Stimulated activated CD8-positive, alpha-beta memory T cell treated with anti-CD3 and anti-CD28 coated beads, Interleukin-15, amount 100 ng/mL, for 1 hour (primary cell): ENCODE results near the gene RACGAP1.
A peak's percentile ranks its signal among the peaks of the same experiment; 100 is the strongest.

Experiments
- DNase-seq: peaks from one replicate; pipeline ENCODE4 v3.0.0-alpha.2; 2020; ENCODE audit warnings: low read depth

Gene RACGAP1, protein sequence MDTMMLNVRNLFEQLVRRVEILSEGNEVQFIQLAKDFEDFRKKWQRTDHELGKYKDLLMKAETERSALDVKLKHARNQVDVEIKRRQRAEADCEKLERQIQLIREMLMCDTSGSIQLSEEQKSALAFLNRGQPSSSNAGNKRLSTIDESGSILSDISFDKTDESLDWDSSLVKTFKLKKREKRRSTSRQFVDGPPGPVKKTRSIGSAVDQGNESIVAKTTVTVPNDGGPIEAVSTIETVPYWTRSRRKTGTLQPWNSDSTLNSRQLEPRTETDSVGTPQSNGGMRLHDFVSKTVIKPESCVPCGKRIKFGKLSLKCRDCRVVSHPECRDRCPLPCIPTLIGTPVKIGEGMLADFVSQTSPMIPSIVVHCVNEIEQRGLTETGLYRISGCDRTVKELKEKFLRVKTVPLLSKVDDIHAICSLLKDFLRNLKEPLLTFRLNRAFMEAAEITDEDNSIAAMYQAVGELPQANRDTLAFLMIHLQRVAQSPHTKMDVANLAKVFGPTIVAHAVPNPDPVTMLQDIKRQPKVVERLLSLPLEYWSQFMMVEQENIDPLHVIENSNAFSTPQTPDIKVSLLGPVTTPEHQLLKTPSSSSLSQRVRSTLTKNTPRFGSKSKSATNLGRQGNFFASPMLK

DNA sequence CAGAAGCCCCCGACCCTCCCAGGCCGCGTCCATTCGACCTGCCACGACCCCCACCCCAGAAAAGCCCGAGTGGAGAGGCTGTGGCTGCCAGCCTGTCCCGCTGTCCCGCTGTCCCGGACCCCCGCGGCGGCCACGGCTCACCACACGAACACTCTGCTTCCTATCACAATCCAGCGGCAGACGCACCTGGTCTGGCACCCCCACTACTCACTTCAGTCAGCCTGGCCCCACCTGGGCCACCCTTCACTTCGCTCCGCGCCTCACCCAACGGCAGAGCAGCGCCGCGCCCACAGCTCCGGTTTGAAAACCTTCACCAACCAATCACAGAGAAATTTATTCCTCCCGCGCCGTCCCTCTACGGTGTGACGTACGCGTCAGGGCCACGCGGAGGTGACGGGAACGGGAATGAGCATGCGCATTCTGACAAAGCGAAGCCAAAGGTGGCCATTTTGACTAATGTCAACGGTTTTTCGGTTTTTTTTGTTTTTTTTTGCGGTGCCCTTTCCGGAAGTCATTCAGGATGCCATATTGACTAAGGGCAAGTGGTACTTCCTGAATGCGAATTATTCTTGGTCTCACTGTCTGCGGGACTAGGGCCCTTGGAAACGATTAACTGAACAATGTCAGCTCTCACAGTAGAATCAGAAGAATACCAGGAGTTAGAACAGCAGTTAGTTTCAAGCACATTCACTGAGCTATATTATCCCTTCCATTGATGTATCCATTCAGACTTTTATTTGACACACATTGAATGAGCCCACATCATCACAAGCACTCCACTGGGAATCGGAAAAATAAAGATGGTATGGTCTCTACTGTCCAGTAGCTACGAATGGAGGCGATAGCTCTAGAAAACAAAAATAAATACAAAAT is at the start of gene RACGAP1:
Gene RACGAP1 (minus strand): TSS at position 308 of the 873 bp plus-strand sequence. CDS start 8,779 bp downstream, outside the sequence.
- DNase-seq, result peak; percentile 85

DNA sequence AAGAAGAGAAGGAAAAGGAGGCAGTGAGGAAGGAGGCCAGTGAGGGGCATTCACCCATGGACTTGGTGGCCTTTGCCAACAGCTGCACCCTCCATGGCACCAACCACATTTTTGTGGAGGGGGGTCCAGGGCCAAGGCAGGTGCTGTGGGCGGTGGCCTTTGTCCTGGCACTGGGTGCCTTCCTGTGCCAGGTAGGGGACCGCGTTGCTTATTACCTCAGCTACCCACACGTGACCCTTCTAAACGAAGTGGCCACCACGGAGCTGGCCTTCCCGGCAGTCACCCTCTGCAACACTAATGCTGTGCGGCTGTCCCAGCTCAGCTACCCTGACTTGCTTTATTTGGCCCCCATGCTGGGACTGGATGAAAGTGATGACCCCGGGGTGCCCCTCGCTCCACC is 48.4 kb upstream of the RACGAP1 start:
- DNase-seq, result no peak

DNA sequence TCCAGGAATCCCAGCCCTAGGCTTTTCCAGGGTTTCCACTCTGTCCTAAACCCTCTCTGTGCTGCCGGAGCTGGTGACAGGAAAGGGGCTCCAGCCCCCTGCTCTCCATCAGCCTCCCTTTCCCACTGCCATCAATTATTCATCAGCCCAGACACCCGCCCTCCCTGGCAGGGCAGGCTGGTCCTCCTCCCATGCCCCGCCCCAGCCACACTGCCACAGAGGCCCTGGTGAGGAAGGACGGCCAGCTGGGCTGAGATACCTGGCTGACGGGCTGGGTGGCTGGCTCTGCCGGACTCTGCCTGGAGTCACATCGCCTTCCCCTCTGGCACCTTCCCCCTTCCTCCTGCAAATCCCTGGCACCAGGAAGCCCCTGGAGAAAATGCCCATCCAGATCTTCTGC is 47.9 kb upstream of the RACGAP1 start:
- DNase-seq, result no peak

DNA sequence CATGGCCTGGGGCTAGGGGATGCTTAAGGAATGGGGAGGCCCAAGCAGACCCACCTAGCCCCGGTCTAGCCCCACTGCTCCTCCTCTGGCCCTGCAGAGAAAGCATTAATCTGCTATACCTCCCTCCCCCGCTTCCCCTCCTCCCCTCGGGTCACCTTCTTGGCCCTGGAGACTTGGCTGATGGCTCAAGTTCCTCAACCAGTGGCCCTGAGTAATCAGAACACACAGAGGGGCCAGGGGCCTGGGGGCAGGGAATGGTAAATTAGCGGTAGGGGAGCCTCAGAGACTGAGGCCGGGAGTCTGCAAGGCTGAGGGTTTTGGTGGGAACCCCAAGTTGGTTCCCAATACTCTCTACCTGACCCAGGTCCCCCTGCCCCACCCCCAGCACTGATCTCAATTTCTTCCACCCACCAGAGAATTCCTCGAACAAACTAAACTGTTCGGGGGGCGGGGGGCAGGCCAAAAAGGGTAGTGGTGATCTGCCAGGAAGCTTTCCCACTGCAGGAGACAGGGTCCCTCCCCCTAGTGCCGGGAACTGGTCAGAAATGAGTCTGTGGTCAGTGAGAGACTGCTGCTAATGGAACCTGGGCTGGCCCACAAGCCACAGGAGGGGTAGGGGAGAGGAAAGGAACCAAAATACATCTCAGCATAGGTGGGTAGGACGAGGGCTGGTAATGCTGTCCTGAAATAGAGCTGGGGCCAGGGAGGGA is 47.1 kb upstream of the RACGAP1 start:
- DNase-seq, result no peak

DNA sequence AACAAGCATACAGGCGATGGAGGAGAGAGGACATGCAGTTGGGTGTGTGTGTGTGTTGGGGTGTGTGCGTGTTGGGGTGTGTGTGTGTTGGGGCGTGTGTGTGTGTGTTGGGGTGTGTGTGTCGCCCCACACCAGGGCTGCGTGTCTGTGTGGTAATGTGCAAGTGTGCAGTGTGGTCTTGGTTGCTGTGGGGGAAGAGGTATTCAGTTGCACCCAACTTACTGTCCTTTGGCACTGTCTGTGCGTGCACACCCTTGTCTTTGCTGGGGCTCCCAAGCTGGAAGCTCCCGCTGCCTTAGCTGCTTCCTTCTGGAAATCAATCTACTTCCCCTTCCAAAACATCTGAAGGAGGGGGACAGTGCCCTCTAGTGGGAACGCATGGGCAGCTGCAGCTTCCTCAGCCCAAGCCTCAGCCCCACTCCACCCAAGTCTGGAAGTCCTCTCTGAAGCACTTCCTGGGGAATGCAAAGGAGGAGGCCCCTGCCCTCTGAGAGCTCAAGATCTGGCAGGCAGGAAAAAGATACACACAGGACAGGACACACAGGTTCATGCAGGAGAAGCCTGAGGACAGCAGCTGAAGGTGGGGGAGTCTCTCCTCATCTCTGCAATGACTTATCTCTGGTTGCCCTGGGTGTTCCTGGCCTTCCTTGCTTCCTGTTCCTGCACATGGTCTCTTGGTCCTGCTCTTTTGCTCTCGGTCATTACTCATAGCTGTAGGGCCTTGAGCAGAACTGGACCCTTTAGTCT is 45.2 kb upstream of the RACGAP1 start:
- peak; percentile 62 for DNase-seq

DNA sequence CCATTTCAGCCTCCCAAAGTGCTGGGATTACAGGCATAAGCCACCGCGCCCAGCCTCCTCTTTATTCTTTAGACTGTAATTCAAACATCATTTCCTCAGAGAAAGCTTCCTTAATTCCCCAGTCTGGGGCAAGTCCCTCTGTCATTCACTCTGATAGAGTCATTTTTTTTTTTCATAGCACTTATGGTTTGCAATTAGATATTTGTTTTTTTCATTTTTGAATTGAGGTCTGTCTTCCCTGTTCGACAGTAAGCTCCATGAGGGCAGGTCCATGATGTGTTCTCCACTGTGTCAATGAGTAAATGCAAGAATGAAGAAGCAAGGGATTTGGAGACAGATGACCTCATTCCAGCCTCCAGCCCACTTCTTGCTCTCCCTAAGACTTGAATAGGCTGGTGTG is 44.2 kb upstream of the RACGAP1 start:
- no peak for DNase-seq

DNA sequence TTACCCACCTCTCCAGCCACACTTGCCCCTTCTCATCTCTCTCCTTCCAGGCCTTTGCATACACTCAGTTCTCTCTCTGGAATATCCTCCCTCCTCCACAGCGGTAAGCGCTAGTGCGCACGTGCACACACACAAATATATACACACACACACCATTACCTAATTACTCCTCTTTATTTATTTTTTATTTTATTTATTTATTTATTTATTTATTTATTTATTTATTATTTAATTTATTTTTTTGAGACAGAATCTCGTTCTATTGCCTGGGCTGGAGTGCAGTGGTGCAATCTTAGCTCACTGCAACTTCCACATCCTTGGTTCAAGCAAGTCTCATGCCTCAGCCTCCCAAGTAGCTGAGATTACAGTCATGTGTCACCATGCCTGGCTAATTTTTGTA is 43.8 kb upstream of the RACGAP1 start:
- DNase-seq, result no peak

DNA sequence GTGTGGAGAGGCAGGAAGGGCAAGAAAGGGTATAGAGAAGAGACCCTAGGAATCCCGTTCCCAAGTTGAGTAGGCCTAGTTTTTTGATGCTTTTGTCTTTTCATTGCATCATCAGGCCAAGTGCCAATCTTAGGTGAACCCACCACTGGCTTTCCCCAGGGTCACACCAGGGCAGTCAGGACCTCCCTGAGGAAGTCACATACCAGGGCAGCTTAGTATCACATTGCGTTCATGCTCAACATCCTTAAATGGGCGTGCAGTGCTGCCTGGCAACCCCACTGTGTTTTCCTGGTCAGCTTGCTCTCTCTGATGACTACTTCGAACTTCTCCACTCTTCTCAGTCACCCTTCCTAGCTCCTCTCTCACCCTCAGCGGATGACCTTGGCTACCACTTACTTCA is 41.1 kb upstream of the RACGAP1 start:
- DNase-seq, result no peak

DNA sequence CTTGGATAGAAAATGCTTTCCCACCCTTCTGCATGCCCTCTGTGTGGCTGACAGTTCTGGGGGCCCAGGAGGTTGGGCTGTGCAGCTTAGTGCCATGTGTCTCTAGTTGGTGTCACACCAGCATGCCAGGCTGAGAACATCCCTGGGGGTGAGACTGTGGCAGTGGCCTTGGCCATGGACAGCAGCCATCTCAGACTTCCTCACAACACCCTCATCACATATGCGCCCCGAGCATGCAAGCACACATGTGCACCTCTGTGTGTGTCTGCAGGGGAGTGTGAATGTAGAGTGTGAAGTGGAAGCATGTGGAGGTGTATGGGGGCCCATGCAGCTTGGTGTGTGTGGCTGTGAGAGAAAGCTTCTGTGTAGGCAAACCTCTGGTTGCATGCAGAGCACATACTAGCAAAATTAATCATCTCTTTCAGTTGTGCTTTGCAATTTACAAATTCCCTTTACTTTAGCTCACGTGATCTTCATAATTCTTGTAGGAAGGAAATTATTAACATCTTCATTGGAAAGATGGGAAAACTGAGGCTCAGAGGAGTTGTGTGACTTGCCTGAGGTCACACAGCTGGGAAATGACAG is 40.5 kb upstream of the RACGAP1 start:
- no peak for DNase-seq

DNA sequence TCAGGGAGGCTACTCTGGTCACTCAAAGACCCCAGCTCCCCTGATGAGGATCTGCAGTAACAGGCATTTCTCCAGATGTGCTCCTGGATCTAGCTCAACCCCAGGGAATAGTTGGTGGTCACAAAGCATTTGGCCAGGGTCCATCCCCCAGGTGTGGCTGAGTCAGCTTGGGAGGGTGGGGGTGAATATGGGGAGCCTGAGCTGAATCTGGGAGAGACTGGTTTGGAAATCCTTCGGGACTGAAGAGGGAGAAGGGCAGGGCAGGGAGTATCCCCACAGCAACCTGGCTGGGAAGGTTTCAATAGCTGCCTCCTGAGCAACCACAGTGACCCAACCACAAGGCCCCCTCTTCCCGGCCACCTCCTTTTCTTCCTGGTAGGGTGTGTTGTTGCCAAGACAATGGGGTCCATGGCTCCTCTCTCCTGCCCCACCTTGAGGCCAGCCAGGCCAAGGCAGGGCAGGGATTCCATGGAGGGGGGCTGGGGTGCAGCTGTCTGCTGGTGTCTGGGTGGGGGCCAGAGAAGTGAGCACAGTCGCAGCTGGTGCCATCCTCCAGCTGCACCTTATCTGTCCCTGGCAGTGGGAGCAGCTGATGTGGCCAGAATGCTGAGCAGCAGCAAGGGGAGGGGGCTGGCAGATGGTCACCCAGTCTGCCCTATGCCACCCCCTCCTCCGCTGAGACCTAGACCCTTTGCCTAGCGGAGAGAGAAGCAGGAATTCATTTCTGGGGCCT is 37.6 kb upstream of the RACGAP1 start:
- no peak for DNase-seq

DNA sequence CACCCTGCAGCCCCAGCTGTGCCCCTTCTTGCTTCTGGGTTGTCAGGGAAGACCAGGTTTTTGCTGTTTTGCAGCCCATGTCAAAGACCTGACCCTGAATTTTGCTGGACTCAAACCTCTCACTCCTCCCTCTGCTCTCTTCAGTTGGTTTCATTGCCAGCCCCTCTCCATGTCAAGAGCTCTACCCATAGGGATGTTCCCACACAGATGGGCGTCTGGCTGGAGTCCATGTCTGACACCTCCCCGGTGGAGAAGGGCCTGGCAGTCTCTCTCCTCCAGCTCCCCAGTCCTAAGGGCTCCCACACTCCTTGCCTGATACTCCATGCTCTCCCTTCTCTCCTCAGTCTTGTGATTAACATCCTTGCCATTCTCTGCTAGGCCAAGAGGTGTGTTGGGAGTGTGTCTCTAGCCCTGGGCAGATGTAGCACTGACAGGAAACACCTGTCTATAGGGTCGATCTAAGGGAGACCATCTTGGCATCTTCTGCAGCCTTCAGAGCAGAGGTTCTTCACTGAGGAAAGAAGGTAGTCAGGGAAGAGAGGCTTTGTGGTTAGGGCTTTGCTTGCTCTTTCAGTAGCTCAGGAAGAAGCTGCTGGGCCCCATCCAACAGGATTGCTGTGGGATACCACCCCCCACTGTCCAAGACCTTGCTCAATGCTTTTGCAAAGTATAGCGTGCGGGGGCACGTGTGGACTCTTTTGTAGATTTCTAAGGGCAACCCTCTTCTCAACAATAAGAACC is 36.8 kb upstream of the RACGAP1 start:
- no peak for DNase-seq

DNA sequence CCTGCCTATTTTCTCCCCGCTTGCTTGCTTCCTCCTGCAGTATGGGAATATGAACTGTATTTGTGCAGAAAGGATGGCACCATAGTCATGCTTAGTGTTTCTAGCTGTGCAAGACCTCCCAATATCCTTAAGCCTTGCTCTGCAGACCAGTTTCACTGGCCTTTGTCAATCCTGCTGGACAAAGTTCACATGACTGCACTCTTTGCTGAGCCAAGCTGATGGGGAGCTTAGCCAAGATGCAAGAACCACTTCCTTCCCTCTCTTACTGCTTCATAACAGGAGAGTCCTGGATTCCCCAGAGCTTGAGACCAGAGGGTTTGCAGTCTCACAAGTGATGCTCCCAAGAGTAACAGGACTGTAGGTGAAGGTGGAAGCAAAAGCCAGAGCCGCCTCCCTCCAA is 35.9 kb upstream of the RACGAP1 start:
- no peak for DNase-seq

DNA sequence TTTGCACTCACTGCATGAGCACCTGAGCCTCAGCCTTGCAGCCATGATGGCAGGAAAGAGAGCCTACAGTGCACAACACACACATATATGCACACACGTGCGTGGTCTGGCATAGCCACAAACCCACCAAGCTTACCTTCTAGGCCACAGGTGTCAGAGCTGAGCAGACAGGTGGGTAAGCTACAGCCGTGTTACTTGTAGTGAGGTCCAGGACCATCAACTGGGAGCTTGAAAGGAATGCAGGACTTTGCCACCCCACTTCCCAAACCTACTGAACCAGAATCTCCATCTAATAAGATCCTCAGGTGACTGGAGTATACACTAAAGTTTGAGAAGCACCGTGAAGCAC is 34.8 kb upstream of the RACGAP1 start:
- no peak for DNase-seq

DNA sequence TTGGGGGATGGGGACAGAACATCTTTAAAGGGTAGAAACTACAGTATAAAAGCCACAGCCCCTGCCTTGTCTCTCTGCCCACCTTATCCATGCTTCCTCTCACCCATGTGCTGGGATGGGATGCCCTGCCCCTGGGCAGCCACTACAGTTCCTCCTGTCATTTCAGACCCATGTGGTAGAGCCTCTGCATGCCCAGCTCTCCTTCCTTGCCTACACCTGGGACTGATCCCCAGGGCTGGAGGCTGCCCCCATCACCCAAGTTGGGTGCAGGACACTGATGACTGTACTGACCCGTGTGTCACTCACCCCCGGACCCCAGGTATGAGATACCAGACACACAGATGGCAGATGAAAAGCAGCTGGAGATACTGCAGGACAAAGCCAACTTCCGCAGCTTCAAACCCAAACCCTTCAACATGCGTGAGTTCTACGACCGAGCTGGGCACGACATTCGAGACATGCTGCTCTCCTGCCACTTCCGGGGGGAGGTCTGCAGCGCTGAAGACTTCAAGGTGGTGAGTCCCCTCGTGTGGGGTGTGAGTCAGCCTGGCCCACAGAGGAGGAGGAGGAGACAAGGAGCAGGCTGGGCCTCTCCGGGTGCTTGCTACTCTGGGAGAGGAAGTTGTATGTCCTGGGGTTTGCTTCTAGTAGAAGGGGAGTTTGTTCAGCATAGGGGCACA is 34.3 kb upstream of the RACGAP1 start:
- DNase-seq, result no peak

DNA sequence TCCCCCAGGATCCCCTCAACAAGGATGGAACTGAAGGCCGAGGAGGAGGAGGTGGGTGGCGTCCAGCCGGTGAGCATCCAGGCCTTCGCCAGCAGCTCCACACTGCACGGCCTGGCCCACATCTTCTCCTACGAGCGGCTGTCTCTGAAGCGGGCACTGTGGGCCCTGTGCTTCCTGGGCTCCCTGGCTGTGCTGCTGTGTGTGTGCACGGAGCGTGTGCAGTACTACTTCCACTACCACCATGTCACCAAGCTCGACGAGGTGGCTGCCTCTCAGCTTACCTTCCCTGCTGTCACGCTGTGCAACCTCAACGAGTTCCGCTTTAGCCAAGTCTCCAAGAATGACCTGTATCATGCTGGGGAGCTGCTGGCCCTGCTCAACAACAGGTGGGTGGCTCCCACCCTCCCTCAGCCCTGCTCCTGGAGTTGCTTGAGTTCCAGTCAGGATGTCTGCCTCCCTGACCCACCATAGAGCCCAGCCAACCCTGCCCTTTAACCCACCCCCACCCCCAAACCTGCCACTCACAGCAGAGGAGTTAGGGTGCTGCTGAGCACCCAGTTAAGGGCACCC is 33.5 kb upstream of the RACGAP1 start:
- DNase-seq, result no peak

DNA sequence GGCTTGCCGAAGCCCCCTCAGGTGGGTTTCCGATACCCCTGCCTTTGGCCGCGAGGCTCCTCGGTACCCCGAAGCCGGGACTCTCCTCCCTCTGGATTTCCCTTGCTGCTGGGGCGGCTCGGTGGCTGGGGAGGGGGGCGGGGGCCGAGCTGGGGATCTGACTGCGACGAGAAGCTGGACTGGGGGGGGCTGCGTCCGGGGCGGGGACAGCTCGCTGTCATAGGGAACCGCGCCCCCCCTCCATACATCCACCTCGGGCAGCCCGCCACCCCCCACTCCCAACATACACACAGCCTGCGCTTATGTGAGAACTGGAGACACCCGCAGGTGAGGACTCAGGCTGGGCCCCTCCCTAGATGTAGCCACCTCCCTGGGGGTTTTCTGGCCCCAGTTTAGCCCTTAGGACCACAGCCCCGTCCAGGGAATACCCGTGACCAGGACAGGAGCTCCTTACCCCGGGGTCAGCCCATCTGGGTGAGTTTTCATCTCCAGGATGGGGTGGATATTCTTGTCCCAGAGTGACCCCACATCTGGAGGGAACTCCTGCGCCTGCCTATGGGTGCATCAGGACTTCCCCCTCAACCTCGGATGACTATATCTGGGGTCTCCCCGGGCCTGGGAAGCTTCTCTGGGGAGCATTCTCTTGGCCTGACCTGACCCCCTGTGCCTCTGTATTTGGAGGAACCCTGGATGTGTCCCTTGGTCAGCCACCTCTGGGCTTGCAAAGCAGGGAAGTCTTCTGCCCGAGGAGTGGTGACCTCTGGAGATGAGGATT is 32.8 kb upstream of the RACGAP1 start:
- DNase-seq, result no peak

DNA sequence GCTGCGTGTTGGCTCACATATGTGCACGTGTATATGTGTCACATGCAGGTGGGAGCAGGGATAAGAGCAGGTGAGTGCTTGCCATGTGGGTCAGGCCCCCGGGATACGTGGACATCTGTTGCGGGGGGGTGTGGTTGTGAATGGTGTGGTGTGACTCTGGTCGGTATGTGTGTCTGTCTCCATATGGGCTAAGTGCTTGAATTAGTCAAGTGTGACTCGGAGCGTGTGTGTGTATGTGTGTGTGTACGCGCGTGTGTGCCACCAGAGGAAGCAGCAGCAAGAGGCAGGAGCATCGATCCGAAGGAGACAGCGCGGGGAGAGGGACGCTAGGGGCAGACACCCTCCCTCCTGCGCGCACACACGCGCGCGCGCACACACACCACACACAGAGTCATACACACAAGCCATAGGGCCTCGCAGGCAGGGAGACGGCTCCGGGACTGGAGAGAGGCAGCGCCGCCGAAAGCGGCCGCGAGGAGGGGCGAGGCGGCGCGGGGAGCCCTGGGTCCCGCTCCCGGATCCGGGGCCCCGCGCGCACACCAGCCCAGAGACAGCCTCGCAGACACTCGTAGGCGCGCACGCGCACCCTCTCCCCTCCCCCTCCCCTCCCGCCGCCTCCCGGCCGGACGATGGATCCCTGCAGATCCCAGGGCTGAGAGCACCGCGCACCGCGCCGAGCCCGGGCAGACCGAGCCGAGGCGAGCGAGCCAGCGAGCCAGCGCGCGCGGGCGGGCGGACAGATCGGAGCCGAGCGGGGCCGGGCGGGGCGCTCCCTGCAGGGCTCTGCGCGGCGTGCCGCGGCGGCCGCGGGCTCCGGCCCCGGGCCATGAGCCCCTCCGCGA is 31.9 kb upstream of the RACGAP1 start, which contains the start of gene ASIC1:
Gene ASIC1 (plus strand): TSS at position 597 of the 842 bp plus-strand sequence. CDS start 1,171 bp downstream, outside the sequence.
- DNase-seq, result no peak
